WTC11 (cell line): ENCODE results near the gene FAT3. TPM values are rescaled to one million over a fixed set of nuclear protein-coding genes. Genes with fewer than 3 reads are reported as not detected.

ENCODE experiments used
- ATAC-seq: fragments of 200-7000 bp; cut with Tn5 transposase; 2 replicates; pipeline ENCODE4 v1.10.0; 2021; ENCODE audit warnings: mild to moderate bottlenecking, moderate library complexity
- CTCF ChIA-PET: fragments of 300-600 bp; sonication (Branson Sonifier 250); formaldehyde crosslinking; loops from one replicate; lab custom pipeline; 2021; ENCODE audit warnings: antibody characterized with exemption; lab: Charles Lee
- POLR2A ChIA-PET: fragments of 350-600 bp; sonication (Branson Sonifier 250); formaldehyde crosslinking; loops from one replicate; lab custom pipeline; 2021; ENCODE audit warnings: antibody characterized with exemption; lab: Charles Lee
- DNase-seq: peaks from one replicate; pipeline ENCODE4 v3.0.0; 2021; ENCODE audit warnings: low spot score
- H3K27ac Mint-ChIP-seq: 2 replicates; pipeline ENCODE4 v1.8.0; 2021; ENCODE audit warnings: mixed read lengths
- H3K27me3 Mint-ChIP-seq: 2 replicates; pipeline ENCODE4 v1.8.0; 2021; ENCODE audit warnings: low read depth, mild to moderate bottlenecking, moderate library complexity, mixed read lengths
- H3K36me3 Mint-ChIP-seq: 2 replicates; pipeline ENCODE4 v1.8.0; 2021; ENCODE audit warnings: mixed read lengths
- H3K4me1 Mint-ChIP-seq: 2 replicates; pipeline ENCODE4 v1.8.0; 2022; ENCODE audit warnings: mixed read lengths
- H3K4me3 Mint-ChIP-seq: 2 replicates; pipeline ENCODE4 v1.8.0; 2021; ENCODE audit warnings: mild to moderate bottlenecking, moderate library complexity, mixed read lengths
- H3K9me3 Mint-ChIP-seq: 2 replicates; pipeline ENCODE4 v1.8.0; 2021; ENCODE audit warnings: mixed read lengths
- ATF2 ChIP-seq: sonication (generic); formaldehyde crosslinking; IDR thresholded peaks from 2 replicates; pipeline ENCODE4 v1.8.1; 2022; ENCODE audit warnings: low read depth, missing genetic modification reagents, borderline replicate concordance
- E2F5 ChIP-seq: sonication (generic); formaldehyde crosslinking; IDR thresholded peaks from 2 replicates; pipeline ENCODE4 v1.8.1; 2022; ENCODE audit warnings: mild to moderate bottlenecking, moderate library complexity, missing genetic modification reagents
- ESRRA ChIP-seq: sonication (generic); formaldehyde crosslinking; IDR thresholded peaks from 2 replicates; pipeline ENCODE4 v1.8.1; 2022; ENCODE audit warnings: mild to moderate bottlenecking, missing genetic modification reagents, borderline replicate concordance
- FOXK1 ChIP-seq: sonication (generic); formaldehyde crosslinking; IDR thresholded peaks from 2 replicates; pipeline ENCODE4 v1.8.0; 2022; ENCODE audit warnings: mild to moderate bottlenecking, moderate library complexity, missing genetic modification reagents
- FOXP1 ChIP-seq: sonication (generic); formaldehyde crosslinking; IDR thresholded peaks from 2 replicates; pipeline ENCODE4 v1.8.0; 2022; ENCODE audit warnings: missing genetic modification reagents, mild to moderate bottlenecking, moderate library complexity, borderline replicate concordance
- GRHL2 ChIP-seq: fragments of 250-450 bp; sonication (Bioruptor Pico); IDR thresholded peaks from 2 replicates; pipeline ENCODE4 v1.8.0; 2022; ENCODE audit warnings: mild to moderate bottlenecking, moderate library complexity; ENCODE audit not compliant: insufficient replicate concordance, severe bottlenecking
- KAT7 ChIP-seq: sonication (generic); formaldehyde crosslinking; IDR thresholded peaks from 2 replicates; pipeline ENCODE4 v1.8.1; 2023; ENCODE audit warnings: missing genetic modification reagents, mild to moderate bottlenecking, borderline replicate concordance
- MXD4 ChIP-seq: fragments of 250-450 bp; sonication (Bioruptor Pico); IDR thresholded peaks from 2 replicates; pipeline ENCODE4 v1.8.0; 2021; ENCODE audit warnings: mild to moderate bottlenecking, moderate library complexity, borderline replicate concordance
- NFATC4 ChIP-seq: fragments of 250-450 bp; sonication (Bioruptor Pico); IDR thresholded peaks from 2 replicates; pipeline ENCODE4 v1.9.0; 2021; ENCODE audit warnings: mild to moderate bottlenecking
- PREB ChIP-seq: sonication (generic); formaldehyde crosslinking; IDR thresholded peaks from 2 replicates; pipeline ENCODE4 v1.8.1; 2022; ENCODE audit warnings: mild to moderate bottlenecking, missing genetic modification reagents, moderate library complexity, borderline replicate concordance
- TP53 ChIP-seq: sonication (generic); formaldehyde crosslinking; IDR thresholded peaks from 2 replicates; pipeline ENCODE4 v1.8.1; 2023; ENCODE audit warnings: mild to moderate bottlenecking, missing genetic modification reagents
- ZMAT4 ChIP-seq: fragments of 250-450 bp; sonication (Bioruptor Pico); IDR thresholded peaks from 2 replicates; pipeline ENCODE4 v1.9.0; 2021; ENCODE audit warnings: mild to moderate bottlenecking
- ZNF232 ChIP-seq: sonication (generic); formaldehyde crosslinking; IDR thresholded peaks from 2 replicates; pipeline ENCODE4 v1.8.0; 2022; ENCODE audit warnings: mild to moderate bottlenecking, missing genetic modification reagents
- ZNF396 ChIP-seq: fragments of 250-450 bp; sonication (Bioruptor Pico); IDR thresholded peaks from 2 replicates; pipeline ENCODE4 v1.8.0; 2021; ENCODE audit warnings: mild to moderate bottlenecking, moderate library complexity, borderline replicate concordance
- total RNA-seq: library from RNA; stranded (reverse); gene quantifications from 3 replicates; pipeline ENCODE4 v1.2.3, GENCODE V29; 2021
- TF ChIP-seq, protein P1 (sequence below): fragments of 250-450 bp; sonication (Bioruptor Pico); IDR thresholded peaks from 2 replicates; pipeline ENCODE4 v1.9.0; 2021; ENCODE audit warnings: mild to moderate bottlenecking
- TF ChIP-seq, protein P2 (sequence below): sonication (generic); formaldehyde crosslinking; IDR thresholded peaks from 2 replicates; pipeline ENCODE4 v1.8.1; 2023; ENCODE audit warnings: mild to moderate bottlenecking, missing genetic modification reagents, borderline replicate concordance
- TF ChIP-seq, protein P3 (sequence below): sonication (generic); formaldehyde crosslinking; IDR thresholded peaks from 2 replicates; pipeline ENCODE4 v1.8.0; 2023; ENCODE audit warnings: missing genetic modification reagents
- TF ChIP-seq, protein P4 (sequence below): sonication (generic); formaldehyde crosslinking; IDR thresholded peaks from 2 replicates; pipeline ENCODE4 v1.8.1; 2023; ENCODE audit warnings: mild to moderate bottlenecking, missing genetic modification reagents, moderate library complexity
- TF ChIP-seq, protein P5 (sequence below): fragments of 250-450 bp; sonication (Bioruptor Pico); conservative IDR thresholded peaks from 2 replicates; pipeline ENCODE4 v1.9.0; 2021; ENCODE audit warnings: mild to moderate bottlenecking
- TF ChIP-seq, protein P6 (sequence below): sonication (generic); formaldehyde crosslinking; conservative IDR thresholded peaks from 2 replicates; pipeline ENCODE4 v1.8.1; 2022; ENCODE audit warnings: mild to moderate bottlenecking, missing genetic modification reagents

Gene FAT3
- total RNA-seq, 1 experiment from 2014 or later: 30.9 TPM

GRCh38 chr11:92253421-92253820 lies 28.8 kb downstream of the FAT3 start (continued):
- TF ChIP-seq, protein P1, sequence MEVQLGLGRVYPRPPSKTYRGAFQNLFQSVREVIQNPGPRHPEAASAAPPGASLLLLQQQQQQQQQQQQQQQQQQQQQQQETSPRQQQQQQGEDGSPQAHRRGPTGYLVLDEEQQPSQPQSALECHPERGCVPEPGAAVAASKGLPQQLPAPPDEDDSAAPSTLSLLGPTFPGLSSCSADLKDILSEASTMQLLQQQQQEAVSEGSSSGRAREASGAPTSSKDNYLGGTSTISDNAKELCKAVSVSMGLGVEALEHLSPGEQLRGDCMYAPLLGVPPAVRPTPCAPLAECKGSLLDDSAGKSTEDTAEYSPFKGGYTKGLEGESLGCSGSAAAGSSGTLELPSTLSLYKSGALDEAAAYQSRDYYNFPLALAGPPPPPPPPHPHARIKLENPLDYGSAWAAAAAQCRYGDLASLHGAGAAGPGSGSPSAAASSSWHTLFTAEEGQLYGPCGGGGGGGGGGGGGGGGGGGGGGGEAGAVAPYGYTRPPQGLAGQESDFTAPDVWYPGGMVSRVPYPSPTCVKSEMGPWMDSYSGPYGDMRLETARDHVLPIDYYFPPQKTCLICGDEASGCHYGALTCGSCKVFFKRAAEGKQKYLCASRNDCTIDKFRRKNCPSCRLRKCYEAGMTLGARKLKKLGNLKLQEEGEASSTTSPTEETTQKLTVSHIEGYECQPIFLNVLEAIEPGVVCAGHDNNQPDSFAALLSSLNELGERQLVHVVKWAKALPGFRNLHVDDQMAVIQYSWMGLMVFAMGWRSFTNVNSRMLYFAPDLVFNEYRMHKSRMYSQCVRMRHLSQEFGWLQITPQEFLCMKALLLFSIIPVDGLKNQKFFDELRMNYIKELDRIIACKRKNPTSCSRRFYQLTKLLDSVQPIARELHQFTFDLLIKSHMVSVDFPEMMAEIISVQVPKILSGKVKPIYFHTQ: no peak
- TF ChIP-seq ZNF232: no peak
- no peak for TF ChIP-seq ATF2
- TF ChIP-seq E2F5 (CRISPR knock-in tag): no peak
- no peak for TF ChIP-seq KAT7
- no peak for TF ChIP-seq NFATC4 (CRISPR knock-in tag)
- TF ChIP-seq, all 79 proteins: peak for 0

GRCh38 chr11:92253945-92254344 lies 29.3 kb downstream of the FAT3 start:
- Mint-ChIP-seq H3K4me1 (peaks cover 45% of the 10 kb centered on the region), H3K4me3 (no peak overlapping the region), H3K36me3 (no peaks in the 10 kb centered on the region), H3K27me3 (no peaks in the 10 kb centered on the region), H3K27ac (peak overlapping the region; percentile 79), H3K9me3 (no peaks in the 10 kb centered on the region)
- DNase-seq (no peak), ATAC-seq (peak; percentile 68)
- ChIA-PET POLR2A (no interaction called here), CTCF (no interaction called here)
- TF ChIP-seq, protein P2, sequence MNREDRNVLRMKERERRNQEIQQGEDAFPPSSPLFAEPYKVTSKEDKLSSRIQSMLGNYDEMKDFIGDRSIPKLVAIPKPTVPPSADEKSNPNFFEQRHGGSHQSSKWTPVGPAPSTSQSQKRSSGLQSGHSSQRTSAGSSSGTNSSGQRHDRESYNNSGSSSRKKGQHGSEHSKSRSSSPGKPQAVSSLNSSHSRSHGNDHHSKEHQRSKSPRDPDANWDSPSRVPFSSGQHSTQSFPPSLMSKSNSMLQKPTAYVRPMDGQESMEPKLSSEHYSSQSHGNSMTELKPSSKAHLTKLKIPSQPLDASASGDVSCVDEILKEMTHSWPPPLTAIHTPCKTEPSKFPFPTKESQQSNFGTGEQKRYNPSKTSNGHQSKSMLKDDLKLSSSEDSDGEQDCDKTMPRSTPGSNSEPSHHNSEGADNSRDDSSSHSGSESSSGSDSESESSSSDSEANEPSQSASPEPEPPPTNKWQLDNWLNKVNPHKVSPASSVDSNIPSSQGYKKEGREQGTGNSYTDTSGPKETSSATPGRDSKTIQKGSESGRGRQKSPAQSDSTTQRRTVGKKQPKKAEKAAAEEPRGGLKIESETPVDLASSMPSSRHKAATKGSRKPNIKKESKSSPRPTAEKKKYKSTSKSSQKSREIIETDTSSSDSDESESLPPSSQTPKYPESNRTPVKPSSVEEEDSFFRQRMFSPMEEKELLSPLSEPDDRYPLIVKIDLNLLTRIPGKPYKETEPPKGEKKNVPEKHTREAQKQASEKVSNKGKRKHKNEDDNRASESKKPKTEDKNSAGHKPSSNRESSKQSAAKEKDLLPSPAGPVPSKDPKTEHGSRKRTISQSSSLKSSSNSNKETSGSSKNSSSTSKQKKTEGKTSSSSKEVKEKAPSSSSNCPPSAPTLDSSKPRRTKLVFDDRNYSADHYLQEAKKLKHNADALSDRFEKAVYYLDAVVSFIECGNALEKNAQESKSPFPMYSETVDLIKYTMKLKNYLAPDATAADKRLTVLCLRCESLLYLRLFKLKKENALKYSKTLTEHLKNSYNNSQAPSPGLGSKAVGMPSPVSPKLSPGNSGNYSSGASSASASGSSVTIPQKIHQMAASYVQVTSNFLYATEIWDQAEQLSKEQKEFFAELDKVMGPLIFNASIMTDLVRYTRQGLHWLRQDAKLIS (CRISPR knock-in tag): no peak
- TF ChIP-seq FOXK1 (CRISPR knock-in tag): no peak
- TF ChIP-seq, protein P3, sequence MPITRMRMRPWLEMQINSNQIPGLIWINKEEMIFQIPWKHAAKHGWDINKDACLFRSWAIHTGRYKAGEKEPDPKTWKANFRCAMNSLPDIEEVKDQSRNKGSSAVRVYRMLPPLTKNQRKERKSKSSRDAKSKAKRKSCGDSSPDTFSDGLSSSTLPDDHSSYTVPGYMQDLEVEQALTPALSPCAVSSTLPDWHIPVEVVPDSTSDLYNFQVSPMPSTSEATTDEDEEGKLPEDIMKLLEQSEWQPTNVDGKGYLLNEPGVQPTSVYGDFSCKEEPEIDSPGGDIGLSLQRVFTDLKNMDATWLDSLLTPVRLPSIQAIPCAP: no peak
- no peak for TF ChIP-seq ZNF396 (CRISPR knock-in tag)
- TF ChIP-seq ZMAT4: no peak
- no peak for TF ChIP-seq GRHL2 (CRISPR knock-in tag)
- TF ChIP-seq TP53 (CRISPR knock-in tag): no peak
- TF ChIP-seq, protein P4, sequence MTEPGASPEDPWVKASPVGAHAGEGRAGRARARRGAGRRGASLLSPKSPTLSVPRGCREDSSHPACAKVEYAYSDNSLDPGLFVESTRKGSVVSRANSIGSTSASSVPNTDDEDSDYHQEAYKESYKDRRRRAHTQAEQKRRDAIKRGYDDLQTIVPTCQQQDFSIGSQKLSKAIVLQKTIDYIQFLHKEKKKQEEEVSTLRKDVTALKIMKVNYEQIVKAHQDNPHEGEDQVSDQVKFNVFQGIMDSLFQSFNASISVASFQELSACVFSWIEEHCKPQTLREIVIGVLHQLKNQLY (CRISPR knock-in tag): no peak
- TF ChIP-seq MXD4 (CRISPR knock-in tag): no peak
- no peak for TF ChIP-seq E2F5 (CRISPR knock-in tag)
- TF ChIP-seq FOXP1 (CRISPR knock-in tag): no peak
- TF ChIP-seq ESRRA (CRISPR knock-in tag): no peak
- TF ChIP-seq, protein P5, sequence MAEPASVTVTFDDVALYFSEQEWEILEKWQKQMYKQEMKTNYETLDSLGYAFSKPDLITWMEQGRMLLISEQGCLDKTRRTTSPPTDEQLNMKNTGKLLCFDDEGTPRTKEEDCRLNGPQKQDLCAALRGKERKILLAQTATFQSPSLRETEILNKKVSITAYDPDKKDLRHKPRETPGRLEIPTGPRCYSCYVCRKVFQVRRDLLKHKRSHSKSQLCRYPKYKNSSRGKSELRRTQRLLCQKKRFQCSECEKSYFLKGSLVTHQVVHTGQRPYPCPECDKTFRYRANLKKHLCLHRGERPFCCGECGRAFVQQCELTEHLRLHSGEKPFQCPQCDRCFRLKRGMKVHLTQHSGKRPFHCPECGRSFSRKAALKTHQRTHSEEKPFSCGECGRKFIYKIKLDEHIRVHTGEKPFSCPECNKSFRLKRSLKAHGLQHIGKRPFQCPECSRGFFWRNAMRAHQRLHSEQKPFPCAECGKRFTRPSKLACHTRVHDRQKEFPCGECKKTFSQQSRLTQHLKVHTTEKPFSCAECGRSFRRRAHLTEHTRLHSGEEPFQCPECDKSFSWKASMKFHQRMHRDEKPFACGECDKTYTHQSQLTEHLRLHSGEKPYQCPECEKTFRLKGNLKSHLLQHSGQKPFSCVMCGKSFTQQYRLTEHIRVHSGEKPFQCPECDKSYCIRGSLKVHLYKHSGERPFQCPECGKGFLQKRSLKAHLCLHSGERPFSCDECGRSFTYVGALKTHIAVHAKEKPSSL (CRISPR knock-in tag): no peak
- TF ChIP-seq, protein P6, sequence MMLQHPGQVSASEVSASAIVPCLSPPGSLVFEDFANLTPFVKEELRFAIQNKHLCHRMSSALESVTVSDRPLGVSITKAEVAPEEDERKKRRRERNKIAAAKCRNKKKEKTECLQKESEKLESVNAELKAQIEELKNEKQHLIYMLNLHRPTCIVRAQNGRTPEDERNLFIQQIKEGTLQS: no peak
- no peak for TF ChIP-seq PREB
